Gastroesophageal sphincter (tissue), 4 donors: ENCODE results near the gene MMS19. TPM values are rescaled to one million over a fixed set of nuclear protein-coding genes. Genes with fewer than 3 reads are reported as not detected.
A peak's percentile ranks its signal among the peaks of the same experiment; 100 is the strongest.

Experiments used
- ATAC-seq: fragments of 150-250 bp; one replicate; pipeline ENCODE4 v1.9.1; 2016; ENCODE audit warnings: mild to moderate bottlenecking, moderate library complexity
- H3K27ac ChIP-seq, 4 donors: fragments of 200-600 bp; sonication (generic) in 3 of 4; 1 replicate in 3 of 4; 2 replicates in 1 of 4; pipeline ENCODE4 v1.5.1; 2016 to 2019
- H3K27me3 ChIP-seq: fragments of 200-600 bp; sonication (generic); one replicate; pipeline ENCODE4 v1.5.1; 2019
- H3K36me3 ChIP-seq, 2 donors: fragments of 200-600 bp; sonication (generic); one replicate each; pipeline ENCODE4 v1.5.1; 2019; ENCODE audit warnings: control low read depth in 1 of 2
- H3K4me1 ChIP-seq, 3 donors: fragments of 200-600 bp; sonication (generic); 1 replicate in 2 of 3; 2 replicates in 1 of 3; pipeline ENCODE4 v1.5.1; 2016 to 2019; ENCODE audit warnings: control low read depth in 2 of 3
- H3K4me3 ChIP-seq, 2 donors: fragments of 200-600 bp; sonication (generic); one replicate each; pipeline ENCODE4 v1.5.1; 2019; ENCODE audit warnings: mild to moderate bottlenecking in 1 of 2, moderate library complexity in 1 of 2
- H3K9me3 ChIP-seq, 3 donors: fragments of 200-600 bp; sonication (generic); one replicate each; pipeline ENCODE4 v1.5.1; 2017 to 2019; ENCODE audit warnings: control low read depth in 2 of 3
- EP300 ChIP-seq: sonication (generic); formaldehyde crosslinking; IDR thresholded peaks from one replicate; pipeline ENCODE4 v1.6.1; 2017; ENCODE audit warnings: antibody characterized with exemption, mild to moderate bottlenecking
- POLR2A ChIP-seq, 2 donors: fragments of 450-650 bp; IDR thresholded peaks; one replicate each; pipeline ENCODE4 v1.6.1; 2017; ENCODE audit warnings: antibody characterized with exemption in 2 of 2, mild to moderate bottlenecking in 2 of 2, moderate library complexity in 1 of 2
- POLR2AphosphoS5 ChIP-seq: sonication (generic); formaldehyde crosslinking; IDR thresholded peaks from one replicate; pipeline ENCODE4 v1.6.1; 2017; ENCODE audit warnings: antibody characterized with exemption
- WGBS, 2 donors: methylation state at CpG; one replicate each; pipeline ENCODE4 v1.1.5; 2018; ENCODE audit warnings: low coverage in 1 of 2; 5-methylcytosine and 5-hydroxymethylcytosine counted together
- total RNA-seq, 4 donors: library from RNA; depleted of rRNA; stranded (reverse); fragments of >200 nt; gene quantifications; one replicate each; pipeline ENCODE4 v1.1.0, GENCODE V29; 2016
- TF ChIP-seq, protein P1 (sequence below), 4 experiments: fragments of 200-600 bp in 2 of 4; fragments of 450-650 bp in 2 of 4; sonication (generic) in 1 of 4; IDR thresholded peaks; one replicate each; pipeline ENCODE4 v1.5.1; 2017 to 2019; ENCODE audit warnings: antibody characterized with exemption in 4 of 4, mild to moderate bottlenecking in 2 of 4, moderate library complexity in 2 of 4

Gene MMS19
- total RNA-seq, 4 donors from 2014 or later: 44.3 to 75.8 (median 51.8) TPM

DNA sequence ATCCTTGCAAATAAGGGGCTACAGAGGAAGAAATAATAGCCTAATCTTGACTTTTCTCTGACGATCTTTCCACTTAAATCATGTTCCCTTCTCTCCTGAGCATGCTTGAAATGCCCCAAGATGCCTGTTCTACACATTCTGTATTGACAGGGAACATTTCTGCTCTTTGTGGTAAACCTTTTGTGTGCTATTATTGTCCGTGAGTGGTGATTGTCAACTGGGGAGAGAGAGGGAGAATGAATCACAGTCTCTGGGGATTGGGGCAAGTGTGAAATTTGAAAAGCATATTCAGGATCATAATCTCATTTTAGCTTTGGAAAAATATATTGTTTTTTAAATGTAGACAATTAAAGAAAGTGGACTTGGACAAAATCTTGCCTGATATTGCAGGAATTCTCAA, 21.1 kb upstream of the MMS19 start:
- 28 to 38% methylated on average over 2 of the region's 2 CpGs for WGBS, 2 donors
- ATAC-seq: no peak
- Histone ChIP-seq H3K36me3 (no peaks in the 10 kb centered on the region), H3K27me3 (no peaks in the 10 kb centered on the region), H3K4me3 (no peak overlapping the region), H3K4me1 (peaks cover 0 to 33% (median 17%) of the 10 kb centered on the region in 3 donors), H3K27ac (peak overlapping the region in 2 of 4 donors; percentile 16 to 19), H3K9me3 (no peaks in the 10 kb centered on the region)
- TF ChIP-seq EP300 (no peak), POLR2A (IDR thresholded peaks at IDR 0.05) (no peak), POLR2AphosphoS5 (no peak)
- TF ChIP-seq, protein P1, sequence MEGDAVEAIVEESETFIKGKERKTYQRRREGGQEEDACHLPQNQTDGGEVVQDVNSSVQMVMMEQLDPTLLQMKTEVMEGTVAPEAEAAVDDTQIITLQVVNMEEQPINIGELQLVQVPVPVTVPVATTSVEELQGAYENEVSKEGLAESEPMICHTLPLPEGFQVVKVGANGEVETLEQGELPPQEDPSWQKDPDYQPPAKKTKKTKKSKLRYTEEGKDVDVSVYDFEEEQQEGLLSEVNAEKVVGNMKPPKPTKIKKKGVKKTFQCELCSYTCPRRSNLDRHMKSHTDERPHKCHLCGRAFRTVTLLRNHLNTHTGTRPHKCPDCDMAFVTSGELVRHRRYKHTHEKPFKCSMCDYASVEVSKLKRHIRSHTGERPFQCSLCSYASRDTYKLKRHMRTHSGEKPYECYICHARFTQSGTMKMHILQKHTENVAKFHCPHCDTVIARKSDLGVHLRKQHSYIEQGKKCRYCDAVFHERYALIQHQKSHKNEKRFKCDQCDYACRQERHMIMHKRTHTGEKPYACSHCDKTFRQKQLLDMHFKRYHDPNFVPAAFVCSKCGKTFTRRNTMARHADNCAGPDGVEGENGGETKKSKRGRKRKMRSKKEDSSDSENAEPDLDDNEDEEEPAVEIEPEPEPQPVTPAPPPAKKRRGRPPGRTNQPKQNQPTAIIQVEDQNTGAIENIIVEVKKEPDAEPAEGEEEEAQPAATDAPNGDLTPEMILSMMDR (IDR thresholded peaks at IDR 0.05): no peak

DNA sequence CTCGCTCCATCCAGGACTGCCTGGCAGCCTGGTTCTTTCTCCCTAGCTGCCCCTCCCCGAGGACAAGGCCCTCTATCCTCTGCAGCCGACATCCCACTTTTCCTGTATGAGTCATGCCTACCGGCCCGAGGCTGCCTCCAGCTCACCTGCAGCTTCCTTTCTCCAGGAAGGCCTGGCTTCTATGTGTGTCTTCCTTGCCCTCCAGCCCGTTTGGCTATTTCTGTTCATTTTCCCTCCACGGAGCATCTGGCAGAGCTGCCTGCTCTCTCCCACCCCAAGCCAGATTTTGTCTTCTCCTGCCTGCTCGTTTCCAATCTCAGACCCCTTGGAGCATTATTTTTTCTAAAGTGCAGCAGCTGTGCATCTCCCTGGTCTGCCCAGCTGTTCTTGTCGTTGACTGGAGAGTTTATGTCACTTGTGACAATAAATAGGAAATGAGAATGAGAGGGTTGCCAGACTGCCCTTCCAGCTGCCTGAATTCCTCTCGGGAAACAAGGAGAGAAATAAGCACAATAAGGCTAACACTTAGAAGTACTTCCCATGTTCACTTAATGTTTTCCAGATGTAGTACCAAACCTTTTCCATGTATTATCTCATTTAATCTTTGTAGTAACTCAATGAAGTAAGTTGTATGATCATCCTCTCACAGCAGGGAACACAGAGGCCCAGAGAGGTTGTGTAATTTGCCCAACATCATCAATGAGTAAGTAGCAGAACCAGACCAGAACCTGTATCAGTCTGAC, 20.2 kb upstream of the MMS19 start:
- ATAC-seq: peak; percentile 43
- WGBS, 2 donors: 34 to 39% methylated on average over 4 to 9 of the region's 10 CpGs
- Histone ChIP-seq H3K36me3 (no peaks in the 10 kb centered on the region), H3K27ac (peak overlapping the region in 3 of 4 donors; percentile 16 to 62 (median 16)), H3K4me1 (peaks cover 0 to 33% (median 17%) of the 10 kb centered on the region in 3 donors), H3K27me3 (no peaks in the 10 kb centered on the region), H3K4me3 (no peak overlapping the region), H3K9me3 (no peaks in the 10 kb centered on the region)
- TF ChIP-seq POLR2AphosphoS5: no peak
- no peak for TF ChIP-seq POLR2A (IDR thresholded peaks at IDR 0.05)
- TF ChIP-seq, protein P1 (IDR thresholded peaks at IDR 0.05): no peak
- no peak for TF ChIP-seq EP300

DNA sequence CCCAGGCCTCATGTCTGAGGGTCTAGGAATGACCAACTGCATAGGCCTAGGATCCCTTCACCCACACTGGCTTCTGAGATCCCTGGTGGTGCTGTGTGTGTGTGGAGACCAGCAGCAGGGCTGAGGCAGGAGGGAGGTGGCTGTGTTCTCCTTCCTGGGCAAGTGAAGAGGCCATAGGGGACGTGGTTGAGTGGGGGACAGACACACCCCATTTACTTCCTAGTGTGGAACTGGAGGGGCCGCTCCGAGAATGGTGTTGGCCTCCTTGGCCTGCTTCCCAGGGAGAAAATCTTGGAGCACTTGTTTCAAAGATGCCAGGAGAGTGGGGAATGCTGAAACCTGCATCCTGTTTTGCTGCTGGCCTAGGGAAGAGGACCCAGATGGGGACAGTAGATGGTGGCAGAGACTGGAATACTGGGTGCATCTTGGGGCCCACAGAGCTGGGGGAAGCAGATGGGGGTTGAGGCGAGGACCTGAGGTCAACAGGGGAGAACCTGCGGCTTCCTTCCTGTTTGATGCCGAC, 19.6 kb upstream of the MMS19 start:
- TF ChIP-seq POLR2AphosphoS5 (no peak), EP300 (no peak)
- no peaks in the 10 kb centered on the region for H3K36me3 ChIP-seq
- ATAC-seq: peak; percentile 3
- H3K9me3 ChIP-seq: no peaks in the 10 kb centered on the region
- no peak overlapping the region for H3K4me3 ChIP-seq
- peaks cover 0 to 34% (median 17%) of the 10 kb centered on the region in 3 donors for H3K4me1 ChIP-seq
- H3K27me3 ChIP-seq: no peaks in the 10 kb centered on the region
- peak overlapping the region in 3 of 4 donors; percentile 16 to 62 (median 16) for H3K27ac ChIP-seq
- WGBS, 2 donors: 60 to 68% methylated on average over 2 to 5 of the region's 6 CpGs

DNA sequence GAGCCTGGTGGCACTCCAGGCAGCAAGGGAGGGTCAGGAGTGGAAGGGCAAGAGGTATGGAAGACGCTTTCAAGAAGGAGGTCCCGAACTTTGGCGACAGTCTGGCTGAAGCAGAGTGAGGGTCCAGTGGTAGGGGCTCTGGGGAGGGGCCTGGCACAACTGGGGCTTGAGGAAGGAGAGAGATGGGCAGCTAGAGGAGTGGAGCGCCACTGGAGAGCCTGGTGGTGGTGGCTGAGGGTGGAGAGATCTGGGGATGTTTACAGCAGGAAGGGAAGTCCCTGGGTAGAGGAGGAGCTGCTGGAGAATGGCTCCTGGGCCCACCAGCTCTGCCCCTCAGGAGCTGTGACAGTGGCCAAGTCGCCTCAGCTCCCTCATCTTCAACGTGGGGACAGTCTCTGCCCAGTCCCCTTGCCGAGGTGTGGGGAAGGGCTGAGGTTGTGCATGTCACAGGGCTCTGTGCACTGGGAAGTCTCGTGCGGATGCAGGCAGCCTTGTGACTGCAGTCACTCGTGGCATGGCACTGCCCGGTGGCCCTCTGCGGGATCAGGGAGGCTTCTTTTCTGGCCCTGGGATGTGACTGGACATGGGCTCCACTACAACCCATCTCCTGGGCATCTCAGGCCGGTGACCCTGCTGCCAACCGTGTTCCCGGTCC, 19.0 kb upstream of the MMS19 start:
- Histone ChIP-seq H3K27me3 (no peaks in the 10 kb centered on the region), H3K4me3 (no peak overlapping the region), H3K9me3 (no peaks in the 10 kb centered on the region), H3K36me3 (no peaks in the 10 kb centered on the region), H3K27ac (peak overlapping the region in 3 of 4 donors; percentile 16 to 62 (median 16)), H3K4me1 (peaks cover 0 to 40% (median 17%) of the 10 kb centered on the region in 3 donors)
- WGBS, 2 donors: 92 to 95% methylated on average over 3 to 4 of the region's 15 CpGs
- TF ChIP-seq POLR2AphosphoS5 (no peak), POLR2A (IDR thresholded peaks at IDR 0.05) (no peak), EP300 (no peak)
- TF ChIP-seq, protein P1 (IDR thresholded peaks at IDR 0.05): no peak
- ATAC-seq: no peak

DNA sequence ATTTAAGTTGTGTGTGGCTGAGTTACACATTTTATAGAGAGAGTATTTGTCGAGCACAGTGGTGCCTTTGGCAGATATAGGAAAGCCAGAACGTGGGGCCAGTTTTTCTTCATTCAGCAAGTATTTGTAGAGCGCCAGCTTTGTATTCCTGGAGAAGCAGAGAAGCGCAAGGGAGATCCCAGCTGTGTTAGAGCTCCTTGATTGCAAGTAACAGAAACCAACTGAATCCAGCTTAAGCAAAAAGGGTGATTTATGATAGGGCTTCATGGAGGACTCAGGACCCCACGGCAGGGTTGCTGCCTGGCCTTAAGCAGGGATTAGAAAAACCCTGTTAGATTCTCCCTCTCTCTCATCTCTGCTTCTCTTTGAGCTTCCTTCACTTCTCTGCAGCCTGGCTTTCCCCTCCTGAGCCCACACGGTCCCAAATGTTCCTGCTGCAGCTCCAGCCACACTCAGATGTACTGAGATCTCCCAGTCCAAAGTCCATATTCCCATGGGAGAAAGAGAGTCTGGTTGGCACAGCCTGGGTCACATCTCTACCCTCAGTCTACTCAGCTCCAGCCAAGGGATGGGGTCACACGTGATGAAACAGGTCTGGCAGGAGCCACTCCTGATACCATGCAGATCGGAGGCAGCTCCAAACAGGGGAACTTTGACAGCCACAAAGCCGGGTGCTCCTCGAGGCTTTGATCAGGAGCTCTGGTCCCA, 17.2 kb upstream of the MMS19 start:
- 61 to 73% methylated on average over 4 to 10 of the region's 10 CpGs for WGBS, 2 donors
- peaks cover 0 to 53% (median 17%) of the 10 kb centered on the region in 3 donors for H3K4me1 ChIP-seq
- TF ChIP-seq POLR2A (IDR thresholded peaks at IDR 0.05): no peak
- TF ChIP-seq POLR2AphosphoS5: no peak
- no peak for TF ChIP-seq EP300
- TF ChIP-seq, protein P1 (IDR thresholded peaks at IDR 0.05): no peak

More for the DNA sequence above, 17.2 kb upstream of the MMS19 start:
- Histone ChIP-seq H3K27ac (no peak overlapping the region), H3K4me3 (no peak overlapping the region), H3K27me3 (no peaks in the 10 kb centered on the region), H3K36me3 (no peaks in the 10 kb centered on the region), H3K9me3 (no peaks in the 10 kb centered on the region)
- no peak for ATAC-seq
